A673 (cell line): Measurements from ENCODE around the gene ST6GALNAC2.
"Not testable (repeated sequence)": the region's sequence is repeated elsewhere in the genome, so short reads cannot be mapped to it uniquely, and the experiment has no call there.

Experiments
- CTCF ChIP-seq: fragments of 300-800, 200-600 bp; sonication (generic); conservative IDR thresholded peaks from 2 replicates; pipeline ENCODE4 v1.5.1; 2017; ENCODE audit warnings: low read depth, mild to moderate bottlenecking, antibody characterized with exemption, low read length, moderate library complexity, mixed read lengths
- EZH2 ChIP-seq: fragments of 200-600 bp; sonication (generic); IDR thresholded peaks from 2 replicates; pipeline ENCODE4 v1.6.1; 2017; ENCODE audit warnings: borderline replicate concordance, low read depth, mild to moderate bottlenecking, mixed read lengths, antibody characterized with exemption, low read length; ENCODE audit not compliant: poor library complexity, severe bottlenecking

GRCh38 chr17:76606685-76607084 is 21.0 kb upstream of the ST6GALNAC2 start:
- TF ChIP-seq CTCF, EZH2: not testable (repeated sequence)
